ENCODE data around the gene RASSF1.

RASSF1 gene

GRCh38 chr3:50341996-50342650 lies 1.5 kb upstream of the RASSF1 start:
- no peak for DNase-seq

- peak; percentile 26 for DNase-seq
Measured at GRCh38 chr3:50341537-50341936, 901 bp upstream of the RASSF1 start.

- DNase-seq: no peak
Measured at GRCh38 chr3:50340147-50340447, 539 bp downstream of the RASSF1 start.

GRCh38 chr3:50339485-50340146 lies 1.0 kb downstream of the RASSF1 start:
- DNase-seq: no peak

GRCh38 chr3:50338965-50339364 lies 1.7 kb downstream of the RASSF1 start:
- DNase-seq: no peak

GRCh38 chr3:50337175-50337861 lies 3.3 kb downstream of the RASSF1 start:
- DNase-seq: peak; percentile 99

- no peak for DNase-seq
Measured at GRCh38 chr3:50336452-50337174, 4.0 kb downstream of the RASSF1 start.

GRCh38 chr3:50334339-50335075 lies 6.1 kb downstream of the RASSF1 start:
- DNase-seq: no peak

- DNase-seq: no peak
Measured at GRCh38 chr3:50333744-50334328, 6.8 kb downstream of the RASSF1 start.

- no peak for DNase-seq
Measured at GRCh38 chr3:50331364-50331907, 9.2 kb downstream of the RASSF1 start.

- DNase-seq: no peak
Measured at GRCh38 chr3:50330330-50330729, 10.3 kb downstream of the RASSF1 start.

- peak; percentile 98 for DNase-seq
Measured at GRCh38 chr3:50327943-50328691, 12.5 kb downstream of the RASSF1 start, which contains the start of gene TUSC2. TSS of gene TUSC2 (minus strand) at chr3:50328223. CDS start at chr3:50328099, 124 bp downstream.

- DNase-seq: no peak
Measured at GRCh38 chr3:50327129-50327528, 13.5 kb downstream of the RASSF1 start.

GRCh38 chr3:50326182-50326541 lies 14.5 kb downstream of the RASSF1 start:
- DNase-seq: no peak

- no peak for DNase-seq
Measured at GRCh38 chr3:50325497-50326181, 15.0 kb downstream of the RASSF1 start.

GRCh38 chr3:50325113-50325480 lies 15.5 kb downstream of the RASSF1 start:
- DNase-seq: no peak

- DNase-seq: peak; percentile 74
Measured at GRCh38 chr3:50324351-50325112, 16.1 kb downstream of the RASSF1 start.

- no peak for DNase-seq
Measured at GRCh38 chr3:50323614-50324199, 16.9 kb downstream of the RASSF1 start.

GRCh38 chr3:50323092-50323600 lies 17.5 kb downstream of the RASSF1 start:
- DNase-seq: no peak
